ENCODE measurements around the gene KNDC1. TPM values are rescaled to one million over a fixed set of nuclear protein-coding genes. Genes with fewer than 3 reads are reported as not detected.

Gene KNDC1
- total and polyA plus RNA-seq, 8 donors: 0.05 to 1.7 (median 0.58) TPM; not detected in 1

DNA sequence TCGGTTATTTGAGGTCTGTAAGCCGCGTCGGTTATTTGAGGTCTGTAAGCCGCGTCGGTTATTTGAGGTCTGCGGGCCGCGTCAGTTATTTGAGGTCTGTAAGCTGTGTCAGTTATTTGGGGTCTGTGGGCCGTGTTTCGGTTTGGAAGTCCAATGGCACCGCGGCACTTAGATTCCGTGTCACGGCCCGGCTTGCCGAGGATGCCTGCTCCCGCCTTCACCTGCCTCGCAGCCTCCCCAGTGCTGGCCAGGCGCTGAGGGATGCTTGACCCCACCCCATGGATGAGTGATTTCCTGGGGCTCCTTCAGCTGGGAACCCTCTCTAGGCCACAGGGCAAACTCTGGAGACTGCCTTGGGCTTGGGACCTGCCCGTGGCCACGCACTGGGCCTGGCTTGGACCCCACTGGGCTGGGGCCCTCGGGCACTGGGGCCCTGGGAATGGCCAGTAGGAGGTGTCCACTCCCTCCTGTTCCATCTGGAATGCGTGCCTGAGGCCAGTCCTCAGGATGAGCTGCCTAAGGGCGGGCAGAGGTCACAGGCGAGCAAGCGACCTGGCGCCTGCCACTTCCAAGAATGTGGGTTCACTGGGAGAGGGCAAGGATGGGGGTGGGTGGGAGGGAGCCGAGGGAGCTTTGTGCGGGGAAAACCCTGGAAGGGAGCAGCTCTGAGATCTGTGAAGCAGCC, 46.7 kb upstream of the KNDC1 start:
- DNase-seq: no peak
- Histone ChIP-seq H3K27me3 (peaks cover 0 to 33% (median 3%) of the 10 kb centered on the region in 3 donors), H3K4me1 (peaks cover 0 to 14% (median 11%) of the 10 kb centered on the region in 4 donors), H3K27ac (no peak overlapping the region), H3K36me3 (no peaks in the 10 kb centered on the region), H3K4me3 (no peak overlapping the region), H3K9me3 (peaks cover 0 to 11% (median 8%) of the 10 kb centered on the region in 4 donors)
- WGBS, 5 donors: 80 to 93% (median 91%) methylated on average over 24 to 31 of the region's 31 CpGs
- TF ChIP-seq EP300 (IDR thresholded peaks at IDR 0.05) (no peak), POLR2A (IDR thresholded peaks at IDR 0.05) (no peak), POLR2AphosphoS5 (IDR thresholded peaks at IDR 0.05) (no peak)
- TF ChIP-seq, protein P1, sequence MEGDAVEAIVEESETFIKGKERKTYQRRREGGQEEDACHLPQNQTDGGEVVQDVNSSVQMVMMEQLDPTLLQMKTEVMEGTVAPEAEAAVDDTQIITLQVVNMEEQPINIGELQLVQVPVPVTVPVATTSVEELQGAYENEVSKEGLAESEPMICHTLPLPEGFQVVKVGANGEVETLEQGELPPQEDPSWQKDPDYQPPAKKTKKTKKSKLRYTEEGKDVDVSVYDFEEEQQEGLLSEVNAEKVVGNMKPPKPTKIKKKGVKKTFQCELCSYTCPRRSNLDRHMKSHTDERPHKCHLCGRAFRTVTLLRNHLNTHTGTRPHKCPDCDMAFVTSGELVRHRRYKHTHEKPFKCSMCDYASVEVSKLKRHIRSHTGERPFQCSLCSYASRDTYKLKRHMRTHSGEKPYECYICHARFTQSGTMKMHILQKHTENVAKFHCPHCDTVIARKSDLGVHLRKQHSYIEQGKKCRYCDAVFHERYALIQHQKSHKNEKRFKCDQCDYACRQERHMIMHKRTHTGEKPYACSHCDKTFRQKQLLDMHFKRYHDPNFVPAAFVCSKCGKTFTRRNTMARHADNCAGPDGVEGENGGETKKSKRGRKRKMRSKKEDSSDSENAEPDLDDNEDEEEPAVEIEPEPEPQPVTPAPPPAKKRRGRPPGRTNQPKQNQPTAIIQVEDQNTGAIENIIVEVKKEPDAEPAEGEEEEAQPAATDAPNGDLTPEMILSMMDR (IDR thresholded peaks at IDR 0.05): no peak
- intact Hi-C loops (cut with DNase I; ENCODE audit: low total_unique reads): no loop called here

- no peak for TF ChIP-seq POLR2AphosphoS5 (IDR thresholded peaks at IDR 0.05)
- peaks cover 0 to 14% (median 11%) of the 10 kb centered on the region in 4 donors for H3K4me1 ChIP-seq
- DNase-seq: no peak
- 70 to 87% (median 86%) methylated on average over 4 to 12 of the region's 12 CpGs for WGBS, 5 donors
- no peak overlapping the region for H3K27ac ChIP-seq
- peaks cover 0 to 33% (median 3%) of the 10 kb centered on the region in 3 donors for H3K27me3 ChIP-seq
- H3K9me3 ChIP-seq: peaks cover 0 to 9% (median 7%) of the 10 kb centered on the region in 4 donors
- intact Hi-C loops (cut with DNase I; ENCODE audit: low total_unique reads): no loop called here
- no peak overlapping the region for H3K4me3 ChIP-seq
- no peaks in the 10 kb centered on the region for H3K36me3 ChIP-seq
These were observed 46.2 kb upstream of the KNDC1 start for GRCh38 chr10:133113847-133114246.

GRCh38 chr10:133114251-133114650, 45.8 kb upstream of the KNDC1 start:
- WGBS, 5 donors: 83 to 90% (median 89%) methylated on average over 14 to 18 of the region's 18 CpGs
- no peaks in the 10 kb centered on the region for H3K36me3 ChIP-seq
- peaks cover 0 to 11% (median 6%) of the 10 kb centered on the region in 4 donors for H3K9me3 ChIP-seq
- peaks cover 0 to 14% (median 11%) of the 10 kb centered on the region in 4 donors for H3K4me1 ChIP-seq
- intact Hi-C loops (cut with DNase I; ENCODE audit: low total_unique reads): no loop called here
- H3K27me3 ChIP-seq: peaks cover 0 to 33% (median 3%) of the 10 kb centered on the region in 3 donors
- no peak for DNase-seq
- no peak overlapping the region for H3K4me3 ChIP-seq
- TF ChIP-seq, protein P1 (IDR thresholded peaks at IDR 0.05): no peak
- TF ChIP-seq POLR2A (IDR thresholded peaks at IDR 0.05): no peak
- TF ChIP-seq POLR2AphosphoS5 (IDR thresholded peaks at IDR 0.05): no peak
- no peak for TF ChIP-seq EP300 (IDR thresholded peaks at IDR 0.05)
- no peak overlapping the region for H3K27ac ChIP-seq

DNA sequence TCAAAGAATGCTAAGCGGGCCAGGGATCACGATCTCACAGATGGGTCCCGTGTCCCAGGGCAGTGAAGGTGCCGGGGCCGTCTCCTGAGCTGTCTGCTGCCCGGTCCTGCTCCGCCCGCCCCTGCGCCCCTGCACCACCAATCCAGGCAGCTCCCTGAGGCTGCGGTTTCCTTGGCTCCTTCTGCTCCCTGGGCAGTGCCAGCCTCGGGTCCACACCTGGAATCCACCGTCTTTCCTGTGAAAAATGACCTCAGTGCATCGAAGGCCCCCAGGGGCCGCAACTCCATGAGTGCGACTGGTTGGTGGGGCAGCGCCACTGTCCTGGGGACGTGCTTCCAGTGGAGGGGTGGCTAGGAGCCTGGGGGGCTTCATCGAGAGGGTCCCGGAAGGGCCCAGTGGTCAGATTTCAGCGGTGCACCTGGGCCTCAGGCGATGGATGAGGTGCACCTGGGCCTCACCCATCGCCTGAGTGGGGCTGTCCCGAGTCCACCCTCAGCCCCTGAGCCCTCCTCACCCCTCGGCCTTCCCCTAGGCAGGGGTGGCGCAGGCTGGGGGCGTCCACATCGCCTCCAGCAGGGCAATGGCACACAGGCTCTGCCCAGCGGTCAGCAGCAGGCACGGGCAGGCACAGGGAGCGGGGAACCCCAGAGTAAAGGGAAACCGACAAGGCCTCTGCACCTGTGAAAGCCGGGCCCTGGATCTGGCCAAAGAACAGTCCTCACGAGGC, 45.1 kb upstream of the KNDC1 start:
- Histone ChIP-seq H3K4me1 (peaks cover 0 to 9% (median 9%) of the 10 kb centered on the region in 4 donors), H3K4me3 (no peak overlapping the region), H3K36me3 (no peaks in the 10 kb centered on the region), H3K9me3 (peaks cover 0 to 16% (median 10%) of the 10 kb centered on the region in 4 donors), H3K27ac (no peak overlapping the region), H3K27me3 (peaks cover 0 to 33% (median 3%) of the 10 kb centered on the region in 3 donors)
- DNase-seq: no peak
- TF ChIP-seq POLR2AphosphoS5 (IDR thresholded peaks at IDR 0.05) (no peak), EP300 (IDR thresholded peaks at IDR 0.05) (no peak), POLR2A (IDR thresholded peaks at IDR 0.05) (no peak)
- TF ChIP-seq, protein P1 (IDR thresholded peaks at IDR 0.05): no peak
- WGBS, 5 donors: 76 to 83% (median 81%) methylated on average over 30 to 33 of the region's 33 CpGs
- intact Hi-C loops (cut with DNase I; ENCODE audit: low total_unique reads): no loop called here
